GM21717 (cell line): ENCODE data around the gene CDH15.
"Not testable (repeated sequence)": the region's sequence is repeated elsewhere in the genome, so short reads cannot be mapped to it uniquely, and the experiment has no call there.

Experiments
- ATAC-seq: cut with Tn5 transposase; IDR thresholded peaks from one replicate; pipeline ENCODE4 v1.9.1; 2021; ENCODE audit warnings: mild to moderate bottlenecking, moderate library complexity; ENCODE audit not compliant: unreplicated experiment

CDH15 gene

DNA sequence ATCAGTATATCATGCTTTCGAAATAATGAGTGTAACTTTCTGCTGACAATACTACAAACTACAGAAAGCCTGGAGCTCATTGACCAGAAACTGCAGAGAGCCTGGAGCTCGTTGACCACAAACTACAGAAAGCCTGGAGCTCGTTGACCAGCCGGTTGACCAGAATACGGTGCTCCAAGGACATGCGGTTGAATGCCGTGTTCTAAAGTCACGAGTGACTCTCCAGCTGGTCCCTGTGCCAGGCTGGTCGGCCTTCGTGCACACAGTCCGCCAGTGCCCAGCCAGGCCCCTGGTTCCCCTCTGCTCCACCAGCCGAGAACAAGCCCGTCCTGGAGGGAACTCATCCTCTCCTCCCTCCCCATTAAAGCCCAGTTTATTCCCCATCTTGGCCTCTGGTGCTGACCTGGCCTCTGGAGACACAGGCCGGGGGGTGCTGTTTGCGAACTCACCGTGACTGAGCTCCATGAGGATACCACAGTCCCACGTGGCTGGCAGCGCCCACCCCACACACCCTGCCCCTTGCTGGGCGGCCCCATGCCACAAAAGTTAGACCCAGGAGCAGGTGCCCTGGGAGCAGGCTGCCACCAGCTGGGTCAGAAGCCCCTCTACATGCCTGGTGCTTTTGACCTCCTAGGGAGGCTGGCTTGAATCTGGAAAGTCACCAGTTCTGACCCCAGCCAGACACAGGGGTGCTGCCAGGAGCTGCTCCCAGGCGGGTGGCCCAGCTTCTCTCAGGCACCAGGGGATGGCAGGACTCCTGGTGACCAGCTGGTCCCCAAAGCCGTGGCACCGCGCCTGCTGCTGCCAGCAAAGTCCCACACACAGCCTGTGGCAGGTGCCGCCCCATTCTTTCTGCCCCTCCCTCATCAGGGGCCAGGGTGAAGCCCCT, 15.5 kb upstream of the CDH15 start:
- ATAC-seq = no peak

GRCh38 chr16:89156740-89157645, 14.6 kb upstream of the CDH15 start:
- ATAC-seq = no peak

GRCh38 chr16:89157778-89158177, 13.8 kb upstream of the CDH15 start:
- no peak for ATAC-seq

DNA sequence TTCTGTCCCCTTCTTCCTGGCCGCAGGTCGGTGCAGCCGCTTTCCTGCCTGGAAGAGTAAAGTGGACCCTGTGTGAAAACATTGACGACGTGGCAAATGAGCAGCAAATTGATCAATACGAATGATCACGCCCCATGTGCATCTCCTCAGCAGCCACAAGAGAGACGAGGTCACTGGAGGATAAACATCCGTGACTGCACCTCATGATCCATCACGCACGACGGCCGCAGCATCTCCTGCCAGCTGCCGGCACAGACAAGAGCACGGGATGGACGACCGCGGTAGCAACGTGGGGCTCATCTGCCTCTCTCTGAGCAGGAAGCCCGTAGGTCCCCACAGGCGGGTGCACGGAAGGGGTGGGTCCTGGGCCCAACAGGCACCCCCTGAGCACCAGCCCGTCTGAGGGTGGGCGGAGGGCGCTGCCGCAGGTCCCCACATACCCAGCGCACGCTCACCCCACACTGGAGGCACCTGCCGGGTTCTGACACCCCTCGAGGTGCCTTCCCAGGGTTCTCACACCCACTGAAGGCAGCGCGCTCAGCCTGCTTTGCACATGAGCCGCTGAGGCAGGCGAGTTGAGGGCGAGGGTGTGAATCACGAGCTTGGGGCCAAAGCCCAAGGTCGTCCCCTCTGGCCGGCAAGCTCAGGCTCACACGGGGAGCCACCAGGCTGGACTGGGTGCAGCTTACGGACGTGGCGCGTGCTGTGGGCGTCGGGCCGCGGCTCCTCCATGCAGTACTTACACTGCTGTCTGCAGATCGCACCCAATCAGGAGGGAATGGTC, 12.3 kb upstream of the CDH15 start:
- ATAC-seq = no peak

DNA sequence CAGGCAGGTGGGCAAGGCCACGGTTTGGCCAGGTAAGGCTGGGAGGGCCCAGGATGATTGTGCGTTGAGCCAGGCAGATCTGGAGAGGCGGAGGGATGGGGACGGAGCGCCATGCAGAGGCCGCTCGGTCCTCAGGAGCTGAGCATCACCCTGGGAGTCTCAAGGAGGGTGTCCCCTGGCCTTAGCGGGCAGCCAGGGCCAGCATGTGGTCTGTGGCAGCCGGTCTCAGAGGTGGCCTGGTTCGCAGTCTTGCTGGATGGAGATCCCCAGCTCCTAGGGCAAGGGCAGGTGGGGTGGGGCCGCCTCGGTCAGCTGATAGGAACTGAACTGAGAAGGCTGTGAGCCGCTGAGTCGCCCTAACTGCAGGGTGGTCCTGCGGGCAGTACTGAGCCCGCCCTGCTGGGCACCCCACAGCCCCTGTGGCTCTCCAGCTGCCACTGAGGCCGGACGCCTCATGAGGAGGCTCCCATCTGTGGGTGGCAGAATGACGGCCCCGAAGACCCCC, 11.6 kb upstream of the CDH15 start:
- ATAC-seq = no peak

DNA sequence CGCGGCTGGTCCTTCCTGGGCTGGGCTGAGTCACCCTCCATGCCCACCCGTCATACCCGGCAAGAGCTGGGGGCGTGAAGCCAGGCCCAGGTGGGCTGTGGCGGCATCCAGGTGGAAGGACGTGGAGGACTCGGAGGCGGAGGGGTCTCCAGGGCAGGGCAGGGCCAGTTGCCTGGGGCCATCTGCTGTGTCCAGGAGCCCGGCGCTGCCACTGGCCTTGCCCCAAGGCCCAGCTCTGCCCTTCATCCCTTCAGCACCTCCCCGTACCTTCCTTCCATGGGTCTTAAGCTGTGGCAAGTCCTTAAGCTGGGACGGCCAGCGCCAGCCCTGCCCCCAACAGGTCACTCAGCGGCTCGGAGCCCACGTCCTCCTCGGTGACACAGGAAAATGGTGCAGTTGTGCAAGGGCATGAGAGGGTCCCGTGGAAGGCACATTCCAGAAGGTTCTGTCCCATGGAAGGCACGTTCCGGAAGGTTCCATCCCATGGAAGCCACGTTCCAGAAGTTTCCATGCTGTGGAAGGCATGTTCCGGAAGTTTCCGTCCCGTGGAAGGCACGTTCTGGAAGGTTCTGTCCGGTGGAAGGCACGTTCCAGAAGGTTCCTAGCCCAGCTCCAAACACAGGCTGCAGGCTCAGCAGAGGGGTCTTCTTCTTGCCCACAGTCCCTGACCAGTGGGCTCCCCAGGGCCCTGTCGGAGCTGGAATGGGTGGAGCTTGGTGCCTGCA, 10.4 kb upstream of the CDH15 start:
- ATAC-seq = no peak

- no peak for ATAC-seq
Observed at GRCh38 chr16:89161763-89162713, 9.5 kb upstream of the CDH15 start.

- ATAC-seq = no peak
Observed at GRCh38 chr16:89163297-89163696, 8.3 kb upstream of the CDH15 start.

DNA sequence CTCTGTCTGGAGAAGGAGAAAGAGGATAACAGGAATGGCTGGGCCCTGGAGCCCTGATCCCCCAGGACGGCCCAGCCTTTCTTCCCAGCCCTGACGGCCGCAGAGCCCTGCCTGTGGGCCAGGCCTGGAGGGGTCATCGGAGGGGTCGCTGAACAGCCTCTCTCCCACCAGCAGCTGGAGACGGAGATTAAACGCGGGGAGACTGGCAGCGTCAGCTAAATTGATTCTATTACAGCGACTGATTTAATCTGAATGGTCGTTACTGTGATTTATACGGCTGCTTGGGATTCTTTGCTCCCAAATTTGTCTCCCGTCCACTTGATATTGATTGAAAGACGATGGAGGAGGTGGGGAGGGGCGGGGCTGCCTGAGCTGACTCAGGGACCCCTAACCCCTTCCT, 7.1 kb upstream of the CDH15 start:
- no peak for ATAC-seq

DNA sequence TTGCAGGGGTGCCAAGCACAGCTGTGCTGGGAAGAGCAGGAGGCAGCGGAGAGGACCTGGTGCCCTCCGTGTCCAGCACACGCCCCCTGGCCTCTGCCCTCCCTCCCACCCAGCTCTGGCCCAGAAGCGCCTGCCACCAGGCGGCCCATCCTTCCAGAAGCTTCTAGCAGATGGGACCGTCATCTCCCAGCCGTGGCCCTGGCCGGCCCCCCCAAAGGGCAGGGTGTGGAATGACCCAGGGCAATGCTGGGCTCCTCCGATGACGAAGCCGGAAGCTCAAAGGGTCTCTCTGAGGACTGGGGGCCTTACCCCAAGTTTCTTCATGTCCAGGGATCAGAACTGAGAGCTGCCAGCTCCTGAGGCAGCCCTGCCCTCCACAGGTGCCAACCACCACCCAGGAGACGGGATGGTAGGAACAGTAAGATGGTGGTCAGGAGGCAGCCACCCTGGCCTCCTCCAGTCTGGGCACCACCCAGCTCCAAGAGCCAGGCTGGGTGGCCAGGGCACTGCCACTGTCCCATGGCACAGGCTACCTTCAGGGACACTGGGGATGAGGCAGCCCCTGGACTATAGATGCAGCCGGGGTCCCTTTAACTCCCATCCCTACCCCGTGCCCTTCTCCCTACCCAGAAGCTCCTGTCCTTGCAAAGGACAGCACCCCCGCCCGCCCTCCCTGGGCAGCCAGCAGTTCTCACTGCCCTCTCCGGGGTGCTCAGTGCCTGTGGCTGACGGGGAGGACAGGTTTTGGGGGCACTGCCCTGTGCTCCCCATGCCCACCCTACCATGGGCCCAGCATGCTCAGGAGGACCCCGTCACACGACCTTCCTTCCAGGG, 6.5 kb upstream of the CDH15 start:
- ATAC-seq = no peak

- not testable (repeated sequence) for ATAC-seq
Observed at GRCh38 chr16:89165681-89165979, 5.9 kb upstream of the CDH15 start.

GRCh38 chr16:89166696-89167424, 4.7 kb upstream of the CDH15 start:
- ATAC-seq = no peak

- no peak for ATAC-seq
Observed at GRCh38 chr16:89167425-89167941, 4.1 kb upstream of the CDH15 start.

GRCh38 chr16:89168381-89169189, 3.0 kb upstream of the CDH15 start:
- ATAC-seq = no peak

GRCh38 chr16:89169778-89170177, 1.8 kb upstream of the CDH15 start:
- ATAC-seq = no peak

DNA sequence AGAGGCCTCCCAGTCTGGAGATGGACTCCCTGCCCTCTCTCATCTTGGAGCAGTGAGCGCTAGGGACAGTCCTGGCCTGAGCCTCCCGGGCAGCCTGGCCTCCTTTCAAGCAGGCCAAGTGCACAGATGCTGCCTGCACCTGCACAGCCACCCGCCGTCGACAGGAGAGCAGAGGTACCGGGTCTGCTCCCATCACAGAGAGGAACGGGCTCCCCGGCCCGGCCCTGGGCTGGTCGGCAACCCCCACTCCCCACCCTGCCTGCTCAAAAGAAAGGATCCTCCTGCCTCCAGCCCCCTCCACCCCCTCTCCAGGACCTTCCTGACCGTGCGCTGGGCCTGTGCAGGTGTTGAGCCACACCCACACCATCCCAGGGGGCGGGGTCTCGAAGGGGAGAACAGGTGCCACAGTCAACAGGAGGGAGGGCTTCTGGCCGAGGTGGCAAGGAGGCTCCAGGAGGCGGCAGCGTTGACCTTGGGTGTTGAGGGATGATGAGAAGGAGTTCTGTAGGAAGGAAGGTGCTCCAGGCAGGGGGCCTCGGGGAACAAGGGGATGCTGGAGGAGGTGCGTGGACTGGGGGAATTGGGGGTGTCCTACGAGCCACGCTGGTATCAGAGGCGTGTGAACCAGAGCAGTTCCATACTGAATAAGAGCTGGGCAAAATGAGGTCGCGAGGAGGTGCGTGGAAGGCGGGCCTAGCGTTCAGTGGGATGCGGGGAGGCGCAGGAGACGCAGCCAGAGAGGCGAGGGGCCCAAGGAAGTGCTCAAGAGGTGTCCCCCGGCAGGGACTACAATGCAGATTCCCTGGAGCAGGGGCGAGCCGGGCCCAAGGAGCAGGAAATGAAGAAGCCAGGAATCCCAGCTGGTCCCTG, 967 bp upstream of the CDH15 start:
- ATAC-seq = no peak
